ENCODE measurements around the gene TBRG4. TPM values are rescaled to one million over a fixed set of nuclear protein-coding genes. Genes with fewer than 3 reads are reported as not detected.

Gene TBRG4
- polyA plus RNA-seq, 1 donor from 2014 or later = 52.8 TPM

DNA sequence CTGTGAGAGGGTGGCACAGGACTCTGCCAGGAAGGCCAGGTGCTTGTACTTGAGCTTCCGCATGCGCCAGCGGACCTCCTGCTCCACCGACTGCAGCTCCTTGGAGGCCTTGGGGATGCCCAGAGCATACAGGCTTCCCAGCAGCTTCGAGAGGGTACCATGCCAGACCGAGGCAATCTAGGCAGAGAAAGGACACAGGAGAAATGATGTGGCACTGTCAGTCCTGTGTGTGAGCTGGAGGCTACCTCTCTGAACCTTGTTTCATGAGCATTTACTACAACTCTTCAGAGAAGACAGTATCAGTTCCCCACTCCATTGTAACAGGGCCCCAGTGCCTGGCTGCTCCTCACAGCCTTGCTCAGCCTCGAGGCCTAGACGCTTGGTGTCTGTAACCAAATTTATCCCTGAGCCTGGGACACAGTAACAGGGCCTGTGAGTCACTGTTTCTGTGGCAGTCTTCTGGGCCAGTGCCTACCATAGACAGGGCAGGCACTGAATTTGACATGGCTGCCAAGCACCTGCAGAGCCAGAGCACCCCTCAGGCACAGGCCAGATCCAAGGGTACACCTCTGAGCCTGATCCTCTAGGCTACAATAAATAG is 5.8 kb downstream of the TBRG4 start:
- Histone ChIP-seq H3K27me3 (ENCODE audit: insufficient read depth, low read depth, low read length) (no peaks in the 10 kb centered on the region), H4K20me1 (ENCODE audit: insufficient read depth) (no peaks in the 10 kb centered on the region), H3K9me3 (ENCODE audit: low read length) (no peaks in the 10 kb centered on the region), H3K79me2 (replicated peaks; ENCODE audit: insufficient read depth, low read length) (peaks cover 25% of the 10 kb centered on the region), H3K9ac (ENCODE audit: low read length) (no peak overlapping the region), H3K9me2 (ENCODE audit: insufficient read depth, low read length) (no peaks in the 10 kb centered on the region), H3K36me3 (ENCODE audit: insufficient read depth, low read length) (peaks cover 7% of the 10 kb centered on the region), H3K27ac (ENCODE audit: low read length) (no peak overlapping the region), H3K4me2 (ENCODE audit: low read length) (no peak overlapping the region), H2AFZ (ENCODE audit: low read depth, low read length) (no peak overlapping the region), H3F3A (ENCODE audit: insufficient read depth, low read length, poor library complexity, severe bottlenecking) (no peaks in the 10 kb centered on the region), H3K4me3 (ENCODE audit: low read length) (no peak overlapping the region)
- TF ChIP-seq SMC3 (conservative IDR thresholded peaks at IDR 0.05; ENCODE audit: poor library complexity) (no peak), POLR2AphosphoS5 (IDR thresholded peaks at IDR 0.05) (no peak), REST (IDR thresholded peaks at IDR 0.05; ENCODE audit: borderline replicate concordance) (no peak)

DNA sequence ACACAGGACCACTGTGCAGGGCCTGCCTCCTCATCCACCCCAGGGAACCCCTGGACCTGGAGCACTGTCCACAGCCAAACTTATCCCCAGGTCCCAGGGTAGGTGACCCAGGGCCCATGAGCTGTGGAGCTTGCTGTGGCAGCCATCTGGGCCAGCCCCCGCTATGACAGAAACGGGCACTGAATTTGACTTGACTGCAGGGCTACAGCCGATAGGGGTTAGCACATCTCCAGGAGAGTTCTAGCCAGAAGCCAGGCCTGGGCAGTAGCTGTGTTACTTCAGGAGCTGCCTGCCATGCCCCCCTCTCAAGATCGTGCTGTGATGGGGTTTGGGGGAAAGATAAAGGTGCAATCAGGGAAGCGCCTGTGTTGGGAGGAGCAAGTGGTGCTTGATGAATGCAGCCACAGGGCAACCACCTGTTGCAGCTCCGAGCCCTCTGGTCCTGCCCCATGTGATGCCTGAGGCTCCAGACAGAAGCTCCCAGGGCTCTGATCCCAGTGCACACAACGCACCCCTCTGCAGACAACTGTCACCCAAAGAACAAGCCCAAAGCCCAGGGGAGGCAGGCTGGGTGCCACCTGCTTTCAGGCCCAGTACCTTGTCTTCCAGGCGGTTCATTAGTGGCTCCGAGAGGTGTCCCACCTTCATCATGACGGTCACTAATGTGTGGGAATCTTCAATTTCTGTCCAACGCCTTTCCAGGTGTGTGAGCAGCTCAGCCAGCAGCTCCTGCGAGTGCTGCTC is 6.5 kb downstream of the TBRG4 start:
- no peak for TF ChIP-seq RAD21 (conservative IDR thresholded peaks at IDR 0.05)
- no peak for TF ChIP-seq SMC3 (conservative IDR thresholded peaks at IDR 0.05; ENCODE audit: poor library complexity)
- TF ChIP-seq MXI1 (conservative IDR thresholded peaks at IDR 0.05; ENCODE audit: poor library complexity, severe bottlenecking) = no peak
- no peak for TF ChIP-seq EP300 (conservative IDR thresholded peaks at IDR 0.05; ENCODE audit: poor library complexity, severe bottlenecking)
- no peak for TF ChIP-seq TAF1 (IDR thresholded peaks at IDR 0.05; ENCODE audit: low read depth)
- no peak for TF ChIP-seq REST (IDR thresholded peaks at IDR 0.05; ENCODE audit: borderline replicate concordance)
- TF ChIP-seq, protein P1, sequence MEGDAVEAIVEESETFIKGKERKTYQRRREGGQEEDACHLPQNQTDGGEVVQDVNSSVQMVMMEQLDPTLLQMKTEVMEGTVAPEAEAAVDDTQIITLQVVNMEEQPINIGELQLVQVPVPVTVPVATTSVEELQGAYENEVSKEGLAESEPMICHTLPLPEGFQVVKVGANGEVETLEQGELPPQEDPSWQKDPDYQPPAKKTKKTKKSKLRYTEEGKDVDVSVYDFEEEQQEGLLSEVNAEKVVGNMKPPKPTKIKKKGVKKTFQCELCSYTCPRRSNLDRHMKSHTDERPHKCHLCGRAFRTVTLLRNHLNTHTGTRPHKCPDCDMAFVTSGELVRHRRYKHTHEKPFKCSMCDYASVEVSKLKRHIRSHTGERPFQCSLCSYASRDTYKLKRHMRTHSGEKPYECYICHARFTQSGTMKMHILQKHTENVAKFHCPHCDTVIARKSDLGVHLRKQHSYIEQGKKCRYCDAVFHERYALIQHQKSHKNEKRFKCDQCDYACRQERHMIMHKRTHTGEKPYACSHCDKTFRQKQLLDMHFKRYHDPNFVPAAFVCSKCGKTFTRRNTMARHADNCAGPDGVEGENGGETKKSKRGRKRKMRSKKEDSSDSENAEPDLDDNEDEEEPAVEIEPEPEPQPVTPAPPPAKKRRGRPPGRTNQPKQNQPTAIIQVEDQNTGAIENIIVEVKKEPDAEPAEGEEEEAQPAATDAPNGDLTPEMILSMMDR (IDR thresholded peaks at IDR 0.05; ENCODE audit: poor library complexity, severe bottlenecking) = no peak
- no peak for TF ChIP-seq POLR2AphosphoS5 (IDR thresholded peaks at IDR 0.05)
- TF ChIP-seq EZH2 (IDR thresholded peaks at IDR 0.05; ENCODE audit: borderline replicate concordance, insufficient read depth, low read length, poor library complexity, severe bottlenecking) = no peak
- no peak overlapping the region for H3K27ac ChIP-seq (ENCODE audit: low read length)
- no peaks in the 10 kb centered on the region for H4K20me1 ChIP-seq (ENCODE audit: insufficient read depth)
- H3K79me2 ChIP-seq (replicated peaks; ENCODE audit: insufficient read depth, low read length) = peaks cover 20% of the 10 kb centered on the region
- H3K9me2 ChIP-seq (ENCODE audit: insufficient read depth, low read length) = no peaks in the 10 kb centered on the region
- H3K36me3 ChIP-seq (ENCODE audit: insufficient read depth, low read length) = peaks cover 7% of the 10 kb centered on the region
- no peak overlapping the region for H3K4me2 ChIP-seq (ENCODE audit: low read length)
- H2AFZ ChIP-seq (ENCODE audit: low read depth, low read length) = no peak overlapping the region
- no peak overlapping the region for H3K4me3 ChIP-seq (ENCODE audit: low read length)
- H3K27me3 ChIP-seq (ENCODE audit: insufficient read depth, low read depth, low read length) = no peaks in the 10 kb centered on the region
- no peak overlapping the region for H3K9ac ChIP-seq (ENCODE audit: low read length)
- no peaks in the 10 kb centered on the region for H3K9me3 ChIP-seq (ENCODE audit: low read length)
- no peaks in the 10 kb centered on the region for H3F3A ChIP-seq (ENCODE audit: insufficient read depth, low read length, poor library complexity, severe bottlenecking)
